ENCODE results near the gene TRPT1. TPM values are rescaled to one million over a fixed set of nuclear protein-coding genes. Genes with fewer than 3 reads are reported as not detected.

TRPT1 gene
- total RNA-seq, 1 donor from 2014 or later: 22.4 TPM

- TF ChIP-seq, protein P1, sequence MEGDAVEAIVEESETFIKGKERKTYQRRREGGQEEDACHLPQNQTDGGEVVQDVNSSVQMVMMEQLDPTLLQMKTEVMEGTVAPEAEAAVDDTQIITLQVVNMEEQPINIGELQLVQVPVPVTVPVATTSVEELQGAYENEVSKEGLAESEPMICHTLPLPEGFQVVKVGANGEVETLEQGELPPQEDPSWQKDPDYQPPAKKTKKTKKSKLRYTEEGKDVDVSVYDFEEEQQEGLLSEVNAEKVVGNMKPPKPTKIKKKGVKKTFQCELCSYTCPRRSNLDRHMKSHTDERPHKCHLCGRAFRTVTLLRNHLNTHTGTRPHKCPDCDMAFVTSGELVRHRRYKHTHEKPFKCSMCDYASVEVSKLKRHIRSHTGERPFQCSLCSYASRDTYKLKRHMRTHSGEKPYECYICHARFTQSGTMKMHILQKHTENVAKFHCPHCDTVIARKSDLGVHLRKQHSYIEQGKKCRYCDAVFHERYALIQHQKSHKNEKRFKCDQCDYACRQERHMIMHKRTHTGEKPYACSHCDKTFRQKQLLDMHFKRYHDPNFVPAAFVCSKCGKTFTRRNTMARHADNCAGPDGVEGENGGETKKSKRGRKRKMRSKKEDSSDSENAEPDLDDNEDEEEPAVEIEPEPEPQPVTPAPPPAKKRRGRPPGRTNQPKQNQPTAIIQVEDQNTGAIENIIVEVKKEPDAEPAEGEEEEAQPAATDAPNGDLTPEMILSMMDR (IDR thresholded peaks at IDR 0.05): no peak
- ATAC-seq (no peak), DNase-seq (no peak)
- no peaks in the 10 kb centered on the region for H3K9me3 ChIP-seq
- no peak overlapping the region for H3K27ac ChIP-seq
- no peaks in the 10 kb centered on the region for H3K4me1 ChIP-seq
- intact Hi-C loops (cut with DNase I): no loop called here
- H3K36me3 ChIP-seq: peaks cover 45% of the 10 kb centered on the region
- no peak overlapping the region for H3K4me3 ChIP-seq
- no peaks in the 10 kb centered on the region for H3K27me3 ChIP-seq
Measured at GRCh38 chr11:64218628-64219353, 7.2 kb downstream of the TRPT1 start.

GRCh38 chr11:64216879-64217278, 9.1 kb downstream of the TRPT1 start:
- intact Hi-C loops (cut with DNase I): no loop called here
- DNase-seq: no peak
- Histone ChIP-seq H3K9me3 (no peaks in the 10 kb centered on the region), H3K27ac (no peak overlapping the region), H3K36me3 (peaks cover 34% of the 10 kb centered on the region), H3K4me1 (no peaks in the 10 kb centered on the region), H3K27me3 (no peaks in the 10 kb centered on the region), H3K4me3 (no peak overlapping the region)
- no peak for ATAC-seq
- TF ChIP-seq, protein P1 (IDR thresholded peaks at IDR 0.05): no peak

GRCh38 chr11:64211181-64211872, 14.7 kb downstream of the TRPT1 start:
- no peaks in the 10 kb centered on the region for H3K9me3 ChIP-seq

DNA sequence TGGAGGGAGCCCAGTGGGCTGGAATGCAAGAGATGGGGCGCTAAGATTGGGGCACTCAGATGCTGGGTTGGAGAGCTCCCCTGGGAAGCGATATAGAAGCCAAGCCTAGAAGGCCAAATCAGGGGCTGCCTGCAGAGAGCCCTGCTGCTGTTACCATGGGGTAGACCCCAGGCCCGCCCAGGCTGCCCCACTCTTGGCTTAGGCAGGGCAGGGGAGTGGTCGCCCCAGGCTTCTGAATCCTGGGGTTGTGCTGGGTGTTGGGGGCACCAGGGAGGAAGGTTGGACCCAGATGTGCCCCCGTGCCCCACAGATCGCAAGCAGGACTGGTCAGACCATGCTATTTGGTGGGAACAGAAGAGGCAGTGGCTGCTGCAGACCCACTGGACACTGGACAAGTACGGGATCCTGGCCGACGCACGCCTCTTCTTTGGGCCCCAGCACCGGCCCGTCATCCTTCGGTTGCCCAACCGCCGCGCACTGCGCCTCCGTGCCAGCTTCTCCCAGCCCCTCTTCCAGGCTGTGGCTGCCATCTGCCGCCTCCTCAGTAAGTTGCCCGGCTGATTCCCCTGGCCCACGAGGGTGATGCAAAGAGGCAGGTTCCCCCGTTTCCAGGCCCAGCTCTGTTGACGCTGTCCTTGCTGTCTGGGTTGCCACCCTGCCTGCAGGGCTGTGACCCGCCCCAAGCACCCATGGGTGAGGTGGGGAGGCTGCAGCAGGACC, 15.5 kb downstream of the TRPT1 start:
- DNase-seq: peak; percentile 62
- ATAC-seq: no peak
- Histone ChIP-seq H3K4me1 (peaks cover 33% of the 10 kb centered on the region), H3K9me3 (no peaks in the 10 kb centered on the region), H3K27ac (no peak overlapping the region), H3K36me3 (peaks cover 7% of the 10 kb centered on the region), H3K27me3 (no peaks in the 10 kb centered on the region), H3K4me3 (no peak overlapping the region)
- intact Hi-C loops (cut with DNase I): no loop called here
- TF ChIP-seq, protein P1 (IDR thresholded peaks at IDR 0.05): no peak

More at GRCh38 chr11:64211181-64211872, 14.7 kb downstream of the TRPT1 start:
- Histone ChIP-seq H3K27me3 (no peaks in the 10 kb centered on the region), H3K27ac (no peak overlapping the region), H3K36me3 (peaks cover 7% of the 10 kb centered on the region), H3K4me1 (peaks cover 25% of the 10 kb centered on the region), H3K4me3 (no peak overlapping the region)
- DNase-seq: no peak
- no peak for ATAC-seq
- intact Hi-C loops (cut with DNase I): no loop called here
- TF ChIP-seq, protein P1 (IDR thresholded peaks at IDR 0.05): no peak

DNA sequence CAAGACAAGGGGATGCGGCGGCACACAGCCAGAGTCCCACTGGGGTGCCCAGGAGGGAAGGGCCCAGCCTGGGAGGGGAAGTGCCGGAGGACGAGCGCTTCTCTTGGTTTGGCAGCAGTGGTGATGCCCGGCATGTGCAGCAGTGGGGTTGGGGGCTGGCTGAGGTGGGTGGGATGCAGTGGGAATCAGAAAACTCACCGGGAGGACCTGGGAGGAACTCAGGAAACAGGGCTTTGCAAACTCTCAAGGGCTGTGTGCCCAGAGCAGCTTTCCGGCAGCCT, 16.5 kb downstream of the TRPT1 start:
- peaks cover 42% of the 10 kb centered on the region for H3K4me1 ChIP-seq
- TF ChIP-seq, protein P1 (IDR thresholded peaks at IDR 0.05): no peak
- no peak overlapping the region for H3K27ac ChIP-seq
- peaks cover 7% of the 10 kb centered on the region for H3K36me3 ChIP-seq
- intact Hi-C loops (cut with DNase I): no loop called here
- H3K27me3 ChIP-seq: no peaks in the 10 kb centered on the region
- ATAC-seq: no peak
- no peaks in the 10 kb centered on the region for H3K9me3 ChIP-seq
- H3K4me3 ChIP-seq: no peak overlapping the region
- peak; percentile 65 for DNase-seq
